H1 (cell line): ENCODE measurements around the gene HSD17B2. TPM values are rescaled to one million over a fixed set of nuclear protein-coding genes. Genes with fewer than 3 reads are reported as not detected.

Source experiments
- CTCF ChIA-PET: fragments of 300-600 bp; sonication (Branson Sonifier 250); formaldehyde crosslinking; loops from one replicate; lab custom pipeline; 2021; ENCODE audit not compliant: partially characterized antibody; lab: Charles Lee
- POLR2A ChIA-PET: fragments of 300-600 bp; sonication (Branson Sonifier 250); formaldehyde crosslinking; loops from one replicate; lab custom pipeline; 2021; ENCODE audit warnings: inconsistent platforms; ENCODE audit not compliant: partially characterized antibody; lab: Charles Lee
- DNase-seq, 2 experiments: peaks; one replicate each; pipeline versions ENCODE4 v3.0.0 to v3.0.0-alpha.2; 2010 to 2022; ENCODE audit warnings: low spot score in 2 of 2, low read depth in 1 of 2, mixed read lengths in 1 of 2
- FAIRE-seq: peaks from 2 replicates; lab custom pipeline; 2011; peaks lifted over from hg19 to GRCh38; lab: Jason Lieb, UNC
- H2AFZ ChIP-seq: 2 replicates; pipeline ENCODE4 v1.8.1; 2012; ENCODE audit warnings: low read length, inconsistent platforms
- H2AK5ac ChIP-seq: 2 replicates; pipeline ENCODE4 v1.6.1; 2013; ENCODE audit warnings: low read depth, low read length
- H2BK120ac ChIP-seq: replicated peaks from 2 replicates; pipeline ENCODE3; 2013; ENCODE audit warnings: low read depth, low read length, inconsistent platforms
- H2BK12ac ChIP-seq: 2 replicates; pipeline ENCODE4 v1.6.1; 2013; ENCODE audit warnings: low read depth, low read length
- H2BK15ac ChIP-seq: 2 replicates; pipeline ENCODE4 v1.6.1; 2013; ENCODE audit warnings: low read length
- H2BK20ac ChIP-seq: 2 replicates; pipeline ENCODE4 v1.6.1; 2013; ENCODE audit warnings: low read length
- H2BK5ac ChIP-seq: 2 replicates; pipeline ENCODE4 v1.6.1; 2013; ENCODE audit warnings: low read depth, low read length
- H3K14ac ChIP-seq: 2 replicates; pipeline ENCODE4 v1.6.1; 2013; ENCODE audit warnings: inconsistent platforms; ENCODE audit not compliant: insufficient read length
- H3K18ac ChIP-seq: 2 replicates; pipeline ENCODE4 v1.6.1; 2013; ENCODE audit warnings: low read length; ENCODE audit errors: extremely low read depth
- H3K23ac ChIP-seq: 2 replicates; pipeline ENCODE4 v1.6.1; 2013; ENCODE audit warnings: inconsistent platforms; ENCODE audit not compliant: insufficient read length
- H3K23me2 ChIP-seq: 2 replicates; pipeline ENCODE4 v1.6.1; 2013; ENCODE audit warnings: low read depth, low read length
- H3K27ac ChIP-seq: 2 replicates; pipeline ENCODE4 v1.6.1; 2011; ENCODE audit warnings: low read depth, low read length, inconsistent platforms
- H3K27me3 ChIP-seq, 4 experiments: replicated peaks in 1 of 4; 1 replicate in 1 of 4; 2 replicates in 3 of 4; pipeline versions ENCODE4 v1.6.1 to v1.8.1; 2011 to 2013; ENCODE audit warnings: low read length in 3 of 4, mild to moderate bottlenecking in 3 of 4, inconsistent platforms in 2 of 4, mixed read lengths in 2 of 4, moderate library complexity in 1 of 4; ENCODE audit not compliant: control insufficient read depth in 3 of 4, insufficient read depth in 3 of 4; ENCODE audit errors: extremely low read depth in 1 of 4
- H3K36me3 ChIP-seq, 4 experiments: 2 replicates each; pipeline versions ENCODE4 v1.6.1 to v1.8.1; 2011 to 2013; ENCODE audit warnings: mild to moderate bottlenecking in 4 of 4, low read length in 3 of 4, moderate library complexity in 2 of 4, control low read depth in 1 of 4, inconsistent platforms in 1 of 4; ENCODE audit not compliant: insufficient read depth in 4 of 4, control insufficient read depth in 2 of 4
- H3K4ac ChIP-seq: replicated peaks from 2 replicates; pipeline ENCODE3; 2013; ENCODE audit warnings: low read length, low read depth, mixed read lengths, inconsistent platforms; ENCODE audit not compliant: insufficient read length
- H3K4me1 ChIP-seq, 4 experiments: replicated peaks in 1 of 4; 1 replicate in 1 of 4; 2 replicates in 3 of 4; pipeline versions ENCODE4 v1.6.1 to v1.8.1; 2011 to 2013; ENCODE audit warnings: low read length in 3 of 4, inconsistent platforms in 2 of 4, mixed read lengths in 1 of 4; ENCODE audit not compliant: insufficient read depth in 4 of 4, control insufficient read depth in 3 of 4
- H3K4me2 ChIP-seq, 2 experiments: 2 replicates each; pipeline versions ENCODE4 v1.6.1 to v1.8.1; 2011 to 2013; ENCODE audit warnings: low read depth in 2 of 2, low read length in 2 of 2, control low read depth in 1 of 2, inconsistent platforms in 1 of 2, mild to moderate bottlenecking in 1 of 2; ENCODE audit not compliant: insufficient read depth in 1 of 2
- H3K4me3 ChIP-seq, 4 experiments: fragments of 200-600, 300-600 bp in 1 of 4; sonication (generic), shearing (Covaris generic), sonication (Bioruptor Twin) in 1 of 4; 2 replicates each; pipeline versions ENCODE4 v1.5.1 to v1.8.1; 2011 to 2016; ENCODE audit warnings: low read length in 4 of 4, low read depth in 3 of 4, control low read depth in 2 of 4, inconsistent platforms in 2 of 4, mild to moderate bottlenecking in 2 of 4, mixed read lengths in 1 of 4, moderate library complexity in 1 of 4; ENCODE audit not compliant: insufficient read depth in 2 of 4; ENCODE audit errors: extremely low read depth in 1 of 4
- H3K56ac ChIP-seq: replicated peaks from 2 replicates; pipeline ENCODE3; 2013; ENCODE audit warnings: low read depth, mild to moderate bottlenecking, mixed read lengths, low read length, inconsistent platforms; ENCODE audit not compliant: insufficient read length
- H3K79me1 ChIP-seq: 2 replicates; pipeline ENCODE4 v1.6.1; 2013; ENCODE audit warnings: low read depth, low read length, control low read depth
- H3K79me2 ChIP-seq, 2 experiments: 2 replicates each; pipeline versions ENCODE4 v1.6.1 to v1.8.1; 2012 to 2013; ENCODE audit warnings: low read length in 2 of 2, mild to moderate bottlenecking in 2 of 2, inconsistent platforms in 1 of 2; ENCODE audit not compliant: insufficient read depth in 2 of 2, control insufficient read depth in 1 of 2
- H3K9ac ChIP-seq, 4 experiments: replicated peaks in 1 of 4; 1 replicate in 1 of 4; 2 replicates in 3 of 4; pipeline versions ENCODE4 v1.6.1 to v1.8.1; 2011 to 2013; ENCODE audit warnings: low read depth in 3 of 4, low read length in 3 of 4, control low read depth in 2 of 4, mild to moderate bottlenecking in 2 of 4, moderate library complexity in 2 of 4, inconsistent platforms in 1 of 4; ENCODE audit errors: extremely low read depth in 1 of 4
- H3K9me3 ChIP-seq, 2 experiments: 2 replicates each; pipeline versions ENCODE4 v1.6.1 to v1.8.1; 2012 to 2013; ENCODE audit warnings: mild to moderate bottlenecking in 2 of 2, moderate library complexity in 2 of 2, control low read depth in 1 of 2, inconsistent platforms in 1 of 2, low read depth in 1 of 2, low read length in 1 of 2, mixed read lengths in 1 of 2; ENCODE audit not compliant: insufficient read depth in 2 of 2
- H4K20me1 ChIP-seq, 2 experiments: replicated peaks in 1 of 2; 2 replicates each; pipeline versions ENCODE3 to v1.8.1; 2011 to 2013; ENCODE audit warnings: inconsistent platforms in 2 of 2, low read length in 2 of 2, mild to moderate bottlenecking in 1 of 2; ENCODE audit not compliant: insufficient read depth in 2 of 2, control insufficient read depth in 1 of 2
- H4K5ac ChIP-seq: 2 replicates; pipeline ENCODE4 v1.6.1; 2013; ENCODE audit warnings: low read length, low read depth, mixed read lengths, inconsistent platforms; ENCODE audit not compliant: insufficient read length
- H4K8ac ChIP-seq: 2 replicates; pipeline ENCODE4 v1.8.0; 2013; ENCODE audit warnings: mild to moderate bottlenecking, moderate library complexity, low read length, inconsistent platforms; ENCODE audit not compliant: insufficient read depth; ENCODE audit errors: extremely low read depth
- H4K91ac ChIP-seq: replicated peaks from 2 replicates; pipeline ENCODE3; 2013; ENCODE audit warnings: low read length, mixed read lengths, inconsistent platforms; ENCODE audit not compliant: insufficient read length
- ASH2L ChIP-seq: fragments of 200-600, 300-600 bp; sonication (generic); IDR thresholded peaks from one replicate; pipeline ENCODE4 v1.7.1; 2017; ENCODE audit warnings: low read length
- BRCA1 ChIP-seq: IDR thresholded peaks from 2 replicates; pipeline ENCODE4 v1.6.1; 2012; ENCODE audit warnings: low read depth, low read length, improper control_type of control experiment
- EP300 ChIP-seq, 2 experiments: IDR thresholded peaks; 1 replicate in 1 of 2; 2 replicates in 1 of 2; pipeline ENCODE4 v1.6.1; 2011 to 2012; ENCODE audit warnings: low read depth in 2 of 2, low read length in 2 of 2, mild to moderate bottlenecking in 2 of 2, borderline replicate concordance in 1 of 2, inconsistent platforms in 1 of 2, moderate library complexity in 1 of 2
- EZH2 ChIP-seq: fragments of 200-600 bp; sonication (generic); IDR thresholded peaks from 2 replicates; pipeline ENCODE4 v1.7.1; 2012; ENCODE audit warnings: low read depth, mild to moderate bottlenecking, moderate library complexity, low read length, inconsistent platforms; ENCODE audit not compliant: severe bottlenecking
- FOSL1 ChIP-seq: IDR thresholded peaks from 2 replicates; pipeline ENCODE4 v1.6.1; 2011; ENCODE audit warnings: mild to moderate bottlenecking, low read depth, low read length, moderate library complexity; ENCODE audit not compliant: insufficient read depth
- HDAC6 ChIP-seq: IDR thresholded peaks from one replicate; pipeline ENCODE4 v1.7.1; 2012; ENCODE audit warnings: low read depth, mild to moderate bottlenecking, inconsistent platforms, low read length, moderate library complexity
- JUND ChIP-seq: IDR thresholded peaks from 2 replicates; pipeline ENCODE4 v1.6.1; 2011; ENCODE audit warnings: mild to moderate bottlenecking, improper control_type of control experiment, low read length
- KDM1A ChIP-seq: fragments of 200-600, 300-600 bp; sonication (generic); IDR thresholded peaks from 2 replicates; pipeline ENCODE4 v1.7.1; 2016; ENCODE audit warnings: mild to moderate bottlenecking, low read length, borderline replicate concordance
- NRF1 ChIP-seq: IDR thresholded peaks from 2 replicates; pipeline ENCODE4 v1.6.1; 2011; ENCODE audit warnings: mild to moderate bottlenecking, low read depth, low read length, improper control_type of control experiment
- POLR2AphosphoS5 ChIP-seq: IDR thresholded peaks from 2 replicates; pipeline ENCODE4 v1.6.1; 2011; ENCODE audit warnings: low read depth, low read length
- RFX5 ChIP-seq: IDR thresholded peaks from 2 replicates; pipeline ENCODE4 v1.6.1; 2011; ENCODE audit warnings: low read depth, low read length, improper control_type of control experiment, borderline replicate concordance
- SIRT6 ChIP-seq: IDR thresholded peaks from one replicate; pipeline ENCODE4 v1.7.1; 2012; ENCODE audit warnings: low read length, inconsistent platforms
- TBP ChIP-seq: IDR thresholded peaks from 2 replicates; pipeline ENCODE4 v1.6.1; 2011; ENCODE audit warnings: low read depth, low read length, improper control_type of control experiment
- TEAD4 ChIP-seq: IDR thresholded peaks from 2 replicates; pipeline ENCODE4 v1.6.1; 2012; ENCODE audit warnings: low read depth, low read length, inconsistent platforms, mixed read lengths
- WGBS, 2 experiments: shearing (Covaris generic) in 1 of 2; methylation state at CpG; one replicate each; pipeline versions ENCODE4 v1.1.6 to v1.1.7; 2013 to 2015; ENCODE audit warnings: low lambda C conversion rate in 2 of 2, mixed read lengths in 2 of 2, inconsistent platforms in 1 of 2, low coverage in 1 of 2, missing lambda C conversion rate in 1 of 2; ENCODE audit not compliant: insufficient replicate concordance in 2 of 2, insufficient coverage in 1 of 2, insufficient read length in 1 of 2; ENCODE audit errors: extremely low coverage in 1 of 2, missing lambda C conversion rate in 1 of 2; 5-methylcytosine and 5-hydroxymethylcytosine counted together
- polyA plus RNA-seq, 7 experiments: library from polyadenylated mRNA; depleted of rRNA in 3 of 7; stranded (reverse) in 5 of 7; unstranded in 2 of 7; fragments of >200 nt in 5 of 7; fragments of 200-250 nt in 2 of 7; gene quantifications; 1 replicate in 5 of 7; 2 replicates in 1 of 7; 4 replicates in 1 of 7; pipeline versions ENCODE4 v1.2.1 to v1.2.3, GENCODE V29; 2011 to 2013; ENCODE audit warnings: missing spikeins in 2 of 7, mixed read lengths in 2 of 7
- total RNA-seq: library from RNA; stranded (reverse); fragmentation: NEBNext Ultra II Directional; extraction: Animal tissue kit (Norgen Biotek cat#: 25700); gene quantifications from 2 replicates; pipeline ENCODE4 v1.2.1, GENCODE V29; 2021
- TF ChIP-seq, protein P1 (sequence below): IDR thresholded peaks from 2 replicates; pipeline ENCODE4 v1.6.1; 2012; ENCODE audit warnings: inconsistent platforms

HSD17B2 gene
- total and polyA plus RNA-seq, 2 of the 8 experiments (the other 6 are each of a cell fraction or from before 2014, with no cell fraction given), result not detected

GRCh38 chr16:82067804-82068325 is 32.8 kb downstream of the HSD17B2 start:
- WGBS, 2 experiments, result 93% methylated on average over 10 of the region's 10 CpGs; no CpG with 5 or more reads in 1 of the 2 experiments
- Histone ChIP-seq H2BK5ac (no peak overlapping the region), H3K23ac (no peak overlapping the region), H3K27ac (no peak overlapping the region), H3K27me3 (no peaks in the 10 kb centered on the region), H3K79me2 (no peaks in the 10 kb centered on the region), H4K91ac (no peak overlapping the region), H2BK20ac (no peak overlapping the region), H3K56ac (no peak overlapping the region), H4K8ac (no peak overlapping the region), H2BK12ac (no peak overlapping the region), H3K18ac (no peak overlapping the region), H3K4ac (no peak overlapping the region), H3K23me2 (no peaks in the 10 kb centered on the region; the same call in 1 of the 2 replicates), H3K4me2 (no peak overlapping the region), H3K9me3 (no peaks in the 10 kb centered on the region), H2AK5ac (no peak overlapping the region), H2AFZ (no peak overlapping the region), H2BK120ac (no peak overlapping the region), H3K4me3 (no peak overlapping the region), H4K5ac (no peak overlapping the region), H3K4me1 (no peaks in the 10 kb centered on the region), H3K79me1 (no peaks in the 10 kb centered on the region), H2BK15ac (no peak overlapping the region), H3K9ac (no peak overlapping the region), H3K36me3 (no peaks in the 10 kb centered on the region), H4K20me1 (no peaks in the 10 kb centered on the region), H3K14ac (no peak overlapping the region)
- ChIA-PET POLR2A (interaction anchor here (1.0 kb wide), 1 partner anchor 27 kb away, joined by 3 read pairs; no protein-coding TSS in a partner anchor), CTCF (interaction anchor here (0.8 to 1.9 kb wide), 5 partner anchors 8 to 162 kb away, joined by 3 to 5 read pairs (median 3); no protein-coding TSS in a partner anchor)
- no peak for DNase-seq
- FAIRE-seq, result no peak
- TF ChIP-seq TEAD4 (no peak), POLR2AphosphoS5 (no peak), FOSL1 (no peak), HDAC6 (no peak), ASH2L (no peak), TBP (no peak), RFX5 (no peak), EZH2 (no peak), SIRT6 (no peak), KDM1A (no peak), NRF1 (no peak), BRCA1 (no peak), JUND (no peak), EP300 (IDR thresholded peaks at IDR 0.05; ENCODE audit: borderline replicate concordance in 1 of 2, low read depth in 2 of 2, low read length in 2 of 2) (no peak)
- TF ChIP-seq, protein P1, sequence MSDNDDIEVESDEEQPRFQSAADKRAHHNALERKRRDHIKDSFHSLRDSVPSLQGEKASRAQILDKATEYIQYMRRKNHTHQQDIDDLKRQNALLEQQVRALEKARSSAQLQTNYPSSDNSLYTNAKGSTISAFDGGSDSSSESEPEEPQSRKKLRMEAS, result no peak
